A549 (cell line): ENCODE measurements around the gene ELP2.

Experiments used
- TF ChIP-seq, protein P1 (sequence below): fragments of >200 bp; sonication (Bioruptor Twin); formaldehyde crosslinking; IDR thresholded peaks from 3 replicates; pipeline ENCODE4 v1.5.1; 2016
- TF ChIP-seq, protein P2 (sequence below): fragments of 250-450 bp; sonication (Bioruptor Pico); IDR thresholded peaks from 2 replicates; pipeline ENCODE4 v1.5.0; 2021; ENCODE audit warnings: mild to moderate bottlenecking, moderate library complexity, borderline replicate concordance

DNA sequence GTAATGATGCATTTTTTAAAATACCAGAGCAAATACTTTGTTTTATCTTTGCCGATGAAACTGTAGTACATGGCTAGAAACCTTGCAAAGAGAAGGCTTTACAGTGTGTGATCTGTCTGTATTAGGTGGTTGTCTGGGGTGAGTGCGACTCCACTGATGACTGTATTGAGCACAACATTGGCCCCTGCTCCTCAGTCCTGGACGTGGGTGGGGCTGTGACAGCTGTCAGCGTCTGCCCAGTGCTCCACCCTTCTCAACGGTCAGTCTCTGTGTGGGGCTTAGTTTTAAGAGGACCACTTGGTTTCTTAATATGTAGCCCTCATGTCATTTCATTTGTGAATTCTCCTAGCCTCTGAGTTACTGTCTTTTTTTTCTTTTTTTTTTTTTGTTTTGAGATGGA lies 40.2 kb downstream of the ELP2 start:
- TF ChIP-seq, protein P1, sequence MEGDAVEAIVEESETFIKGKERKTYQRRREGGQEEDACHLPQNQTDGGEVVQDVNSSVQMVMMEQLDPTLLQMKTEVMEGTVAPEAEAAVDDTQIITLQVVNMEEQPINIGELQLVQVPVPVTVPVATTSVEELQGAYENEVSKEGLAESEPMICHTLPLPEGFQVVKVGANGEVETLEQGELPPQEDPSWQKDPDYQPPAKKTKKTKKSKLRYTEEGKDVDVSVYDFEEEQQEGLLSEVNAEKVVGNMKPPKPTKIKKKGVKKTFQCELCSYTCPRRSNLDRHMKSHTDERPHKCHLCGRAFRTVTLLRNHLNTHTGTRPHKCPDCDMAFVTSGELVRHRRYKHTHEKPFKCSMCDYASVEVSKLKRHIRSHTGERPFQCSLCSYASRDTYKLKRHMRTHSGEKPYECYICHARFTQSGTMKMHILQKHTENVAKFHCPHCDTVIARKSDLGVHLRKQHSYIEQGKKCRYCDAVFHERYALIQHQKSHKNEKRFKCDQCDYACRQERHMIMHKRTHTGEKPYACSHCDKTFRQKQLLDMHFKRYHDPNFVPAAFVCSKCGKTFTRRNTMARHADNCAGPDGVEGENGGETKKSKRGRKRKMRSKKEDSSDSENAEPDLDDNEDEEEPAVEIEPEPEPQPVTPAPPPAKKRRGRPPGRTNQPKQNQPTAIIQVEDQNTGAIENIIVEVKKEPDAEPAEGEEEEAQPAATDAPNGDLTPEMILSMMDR: no peak
- TF ChIP-seq, protein P2, sequence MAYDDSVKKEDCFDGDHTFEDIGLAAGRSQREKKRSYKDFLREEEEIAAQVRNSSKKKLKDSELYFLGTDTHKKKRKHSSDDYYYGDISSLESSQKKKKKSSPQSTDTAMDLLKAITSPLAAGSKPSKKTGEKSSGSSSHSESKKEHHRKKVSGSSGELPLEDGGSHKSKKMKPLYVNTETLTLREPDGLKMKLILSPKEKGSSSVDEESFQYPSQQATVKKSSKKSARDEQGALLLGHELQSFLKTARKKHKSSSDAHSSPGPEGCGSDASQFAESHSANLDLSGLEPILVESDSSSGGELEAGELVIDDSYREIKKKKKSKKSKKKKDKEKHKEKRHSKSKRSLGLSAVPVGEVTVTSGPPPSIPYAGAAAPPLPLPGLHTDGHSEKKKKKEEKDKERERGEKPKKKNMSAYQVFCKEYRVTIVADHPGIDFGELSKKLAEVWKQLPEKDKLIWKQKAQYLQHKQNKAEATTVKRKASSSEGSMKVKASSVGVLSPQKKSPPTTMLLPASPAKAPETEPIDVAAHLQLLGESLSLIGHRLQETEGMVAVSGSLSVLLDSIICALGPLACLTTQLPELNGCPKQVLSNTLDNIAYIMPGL: no peak
